ENCODE measurements around the gene ATP5IF1. TPM values are rescaled to one million over a fixed set of nuclear protein-coding genes. Genes with fewer than 3 reads are reported as not detected.

Gene ATP5IF1
- total and polyA plus RNA-seq, 10 of the 15 experiments (the other 5 are each of a cell fraction or from before 2014, with no cell fraction given) = 253 to 1,210 (median 418) TPM

GRCh38 chr1:28200234-28200873 is 35.6 kb upstream of the ATP5IF1 start (continued):
- TF ChIP-seq BRCA1 (IDR thresholded peaks at IDR 0.05; ENCODE audit: low read depth, low read length) (no peak), ZNF274 (IDR thresholded peaks at IDR 0.05; ENCODE audit: insufficient read depth, insufficient read length) (no peak), ZNF207 (IDR thresholded peaks at IDR 0.05; ENCODE audit: borderline replicate concordance) (peak; percentile 43; the same call in 1 of the 2 replicates), NBN (IDR thresholded peaks at IDR 0.05) (no peak), BACH1 (IDR thresholded peaks at IDR 0.05; ENCODE audit: borderline replicate concordance) (no peak), SUPT20H (IDR thresholded peaks at IDR 0.05; ENCODE audit: borderline replicate concordance, control insufficient read depth, low read depth, low read length) (no peak), ZNF687 (IDR thresholded peaks at IDR 0.05) (no peak), SRF (IDR thresholded peaks at IDR 0.05; ENCODE audit: low read depth in 2 of 2, low read length in 2 of 2) (no peak), ZNF384 (IDR thresholded peaks at IDR 0.05; ENCODE audit: borderline replicate concordance, low read depth, low read length) (no peak), PRDM15 (CRISPR knock-in tag; IDR thresholded peaks at IDR 0.05) (no peak), CREM (IDR thresholded peaks at IDR 0.05; ENCODE audit: low read depth) (no peak), NFYA (IDR thresholded peaks at IDR 0.05; ENCODE audit: borderline replicate concordance, low read depth, low read length) (no peak), GATAD2B (conservative IDR thresholded peaks at IDR 0.05; ENCODE audit: low read depth) (peak; percentile 17; the same call in 1 of the 2 replicates), ZZZ3 (IDR thresholded peaks at IDR 0.05; ENCODE audit: control insufficient read depth, insufficient read length, low read depth) (no peak), IRF5 (IDR thresholded peaks at IDR 0.05; ENCODE audit: borderline replicate concordance) (no peak), YBX1 (IDR thresholded peaks at IDR 0.05) (no peak), FOXM1 (IDR thresholded peaks at IDR 0.05; ENCODE audit: low read depth, low read length) (no peak), SREBF2 (IDR thresholded peaks at IDR 0.05; ENCODE audit: low read length) (no peak)
